A549 treated with Hydrocortisone at 1 μM for 4 hours (cell line): ENCODE data around the gene ADH1B. TPM values are rescaled to one million over a fixed set of nuclear protein-coding genes. Genes with fewer than 3 reads are reported as not detected.

Source experiments
- total RNA-seq: library from RNA; stranded (reverse); fragments of 200-300 nt; extraction: Qiagen RNA extraction; gene quantifications from 5 replicates; pipeline ENCODE4 v1.2.3, GENCODE V29; 2022

The ADH1B gene
- not detected in 5 replicates for total RNA-seq

DNA sequence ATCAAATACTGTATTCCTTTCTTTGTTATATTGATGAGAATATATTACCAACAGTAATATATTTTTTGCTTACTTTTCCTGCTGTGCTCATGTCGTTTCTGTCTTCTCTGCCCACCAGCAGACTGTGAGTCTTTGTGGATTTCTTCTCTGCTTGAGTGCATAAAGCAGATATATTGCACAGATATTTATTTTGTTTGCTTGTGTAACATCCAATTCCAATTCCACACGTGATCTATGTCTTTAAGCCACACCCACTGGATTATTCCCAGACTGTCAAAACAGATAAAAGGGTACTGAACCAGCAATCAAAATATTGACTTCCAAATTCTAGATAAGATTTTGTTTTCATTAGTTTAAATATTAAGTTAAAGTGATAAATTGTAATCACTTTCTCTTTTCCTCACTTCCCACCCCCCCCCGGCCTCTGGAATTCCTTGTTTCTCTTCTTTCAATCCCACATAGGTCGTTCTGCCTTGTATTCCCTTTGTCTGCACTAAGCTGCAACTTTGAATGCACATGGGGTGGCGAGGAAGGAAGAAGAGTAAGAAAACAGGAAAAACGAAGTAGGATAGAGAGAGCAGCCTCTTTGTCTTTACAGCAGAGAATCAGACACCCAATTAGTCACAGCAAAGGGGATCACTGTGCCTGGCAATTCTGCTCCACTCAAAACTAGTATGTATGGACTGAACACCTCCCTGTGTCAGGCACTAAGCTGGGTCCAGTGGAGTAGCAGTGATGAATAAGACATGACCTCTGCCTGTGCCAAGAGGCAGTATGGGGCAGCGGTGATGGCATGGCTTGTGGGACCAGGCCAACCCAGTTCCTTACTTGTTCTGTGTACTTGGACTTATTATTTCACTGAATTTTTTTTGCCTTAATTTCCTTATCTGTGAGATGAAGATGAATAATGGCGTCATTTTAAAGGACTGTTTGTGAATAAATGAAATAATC lies at the start of gene ADH1B:
Gene ADH1B, minus strand, starts transcription at position 161 of the 951 bp plus-strand sequence. Its CDS starts 70 bp downstream, at position 91.

GRCh38 chr4:99352602-99353537 lies 31.7 kb upstream of the ADH1B start, which contains the start of gene ADH1C:
Gene ADH1C (minus strand): TSS chr4:99352746. CDS start chr4:99352675, 71 bp downstream.

DNA sequence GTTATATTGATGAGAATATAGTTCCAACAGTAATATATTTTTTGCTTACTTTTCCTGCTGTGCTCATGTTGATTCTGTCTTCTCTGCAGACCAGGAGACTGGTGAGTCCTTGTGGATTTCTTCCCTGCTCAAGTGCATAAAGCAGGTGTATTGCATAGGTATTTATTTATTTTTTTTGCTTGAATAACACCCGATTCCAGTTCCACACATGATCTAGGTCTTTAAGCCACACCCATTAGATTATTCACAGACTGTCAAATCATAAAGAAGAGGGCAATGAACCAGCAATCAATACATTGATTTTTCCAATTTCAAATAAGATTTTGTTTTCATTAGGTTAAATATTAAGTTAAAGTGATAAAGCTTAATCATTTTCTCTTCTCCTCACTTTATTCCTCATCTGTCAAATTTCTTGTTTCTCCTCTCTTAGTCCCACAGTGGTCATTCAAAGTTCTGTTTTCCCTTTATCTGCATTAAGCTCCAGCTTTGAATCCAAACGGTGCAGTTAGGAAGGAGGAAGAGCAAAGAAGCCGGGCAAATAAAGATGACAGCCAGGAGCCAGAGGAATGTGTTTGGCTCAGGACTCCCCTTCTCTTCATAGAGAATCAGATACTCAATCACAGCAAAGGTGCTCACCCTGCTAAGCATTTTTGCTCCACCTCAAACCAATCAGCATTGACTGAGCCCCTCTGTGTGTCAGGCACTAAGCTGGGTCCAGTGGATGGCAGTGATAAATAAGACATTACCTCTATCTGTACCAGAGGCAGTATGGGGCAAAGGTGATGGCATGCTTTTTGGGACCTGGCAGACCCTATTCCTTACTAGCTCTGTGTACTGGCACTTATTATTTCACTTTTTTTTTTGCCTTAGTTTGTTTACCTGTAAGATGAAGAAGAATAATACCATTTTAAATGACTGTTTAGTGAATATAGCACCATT lies 30.1 kb downstream of the ADH1B start, which contains the start of gene ADH1A:
Gene ADH1A, minus strand, starts transcription at position 138 of the 939 bp plus-strand sequence. Its CDS starts 71 bp downstream, at position 67.

Other genes with a start within 250 kb of the ADH1B start
- gene ADH5, start 232.6 kb downstream of the ADH1B start, total RNA-seq = 108 to 134 TPM (median 112 TPM) in 5 replicates
- gene ADH4, start 177.1 kb downstream of the ADH1B start, total RNA-seq = not detected in 5 replicates
- 0.03 to 0.10 TPM in 2 of 5 replicates, not detected in the others for gene ADH6, start 102.2 kb downstream of the ADH1B start, total RNA-seq
- gene ADH1A, start 30.4 kb downstream of the ADH1B start, total RNA-seq = not detected in 5 replicates
- not detected in 5 replicates for gene ADH1C, start 31.3 kb upstream of the ADH1B start, total RNA-seq
- not detected in 5 replicates for gene ADH7, start 113.9 kb upstream of the ADH1B start, total RNA-seq
- not detected in 5 replicates for gene C4orf17, start 189.6 kb upstream of the ADH1B start, total RNA-seq
- 3.4 to 5.7 TPM (median 3.7 TPM) in 5 replicates for gene TRMT10A, start 242.6 kb upstream of the ADH1B start, total RNA-seq